ENCODE measurements around the gene DLAT. TPM values are rescaled to one million over a fixed set of nuclear protein-coding genes. Genes with fewer than 3 reads are reported as not detected.
"Not testable (repeated sequence)": the region's sequence is repeated elsewhere in the genome, so short reads cannot be mapped to it uniquely, and the experiment has no call there.

Gene DLAT
- total RNA-seq, 1 donor from 2014 or later: 55.7 TPM

GRCh38 chr11:112086422-112087191 is 61.4 kb downstream of the DLAT start, which contains the start of the genes SDHD and TIMM8B:
SDHD (plus strand) TSS chr11:112086873; CDS start chr11:112086908, 35 bp downstream.
TIMM8B (minus strand) TSS chr11:112086756; CDS start chr11:112086723, 33 bp downstream.
- Histone ChIP-seq H2AFZ (replicated peaks) (peak within 1 kb of the TSS; percentile 86), H3K4me2 (peak within 1 kb of the TSS; percentile 98), H3K79me2 (ENCODE audit: low read depth) (peaks cover 34% of the 10 kb centered on the region), H3K9me3 (ENCODE audit: low read depth) (no peaks in the 10 kb centered on the region), H3K9ac (peak within 1 kb of the TSS; percentile 78), H3K4me3 (peak within 1 kb of the TSS; percentile 90), H3K27me3 (no peaks in the 10 kb centered on the region), H3F3A (ENCODE audit: low read depth) (peaks cover 32% of the 10 kb centered on the region), H3K27ac (no peak within 1 kb of the TSS), H3K36me3 (peaks cover 31% of the 10 kb centered on the region), H3K4me1 (peaks cover 10% of the 10 kb centered on the region), H4K20me1 (ENCODE audit: low read depth) (peaks cover 5% of the 10 kb centered on the region)
- Mint-ChIP-seq H3K36me3 (peaks cover 25% of the 10 kb centered on the region), H3K27me3 (ENCODE audit: insufficient read depth, low read depth) (peaks cover 11% of the 10 kb centered on the region), H3K27ac (peak within 1 kb of the TSS; percentile 98), H3K9me3 (no peaks in the 10 kb centered on the region), H3K4me1 (peaks cover 28% of the 10 kb centered on the region), H3K4me3 (peak within 1 kb of the TSS; percentile 100)
- no peak for TF ChIP-seq EZH2 (IDR thresholded peaks at IDR 0.05)
- TF ChIP-seq EZH2phosphoT487 (IDR thresholded peaks at IDR 0.05): no peak
- peak; percentile 38 for TF ChIP-seq CTCF (IDR thresholded peaks at IDR 0.05)
- peak; percentile 99 for DNase-seq (ENCODE audit: low spot score)

- H3K4me3 Mint-ChIP-seq: peak overlapping the region; percentile 100
- peaks cover 10% of the 10 kb centered on the region for H3K4me1 ChIP-seq
- peak overlapping the region; percentile 98 for H3K27ac Mint-ChIP-seq
- peak overlapping the region; percentile 90 for H3K4me3 ChIP-seq
- DNase-seq (ENCODE audit: low spot score): peak; percentile 3
- H3K9ac ChIP-seq: peak overlapping the region; percentile 61
- peaks cover 5% of the 10 kb centered on the region for H4K20me1 ChIP-seq (ENCODE audit: low read depth)
- TF ChIP-seq EZH2phosphoT487 (IDR thresholded peaks at IDR 0.05): no peak
- no peak for TF ChIP-seq EZH2 (IDR thresholded peaks at IDR 0.05)
- no peak for TF ChIP-seq CTCF (IDR thresholded peaks at IDR 0.05)
- H3K9me3 ChIP-seq (ENCODE audit: low read depth): no peaks in the 10 kb centered on the region
- H3K27ac ChIP-seq: no peak overlapping the region
- H3K79me2 ChIP-seq (ENCODE audit: low read depth): peaks cover 34% of the 10 kb centered on the region
- peaks cover 23% of the 10 kb centered on the region for H3K36me3 Mint-ChIP-seq
- no peaks in the 10 kb centered on the region for H3K9me3 Mint-ChIP-seq
- H2AFZ ChIP-seq (replicated peaks): peak overlapping the region; percentile 35
- H3K27me3 Mint-ChIP-seq (ENCODE audit: insufficient read depth, low read depth): peaks cover 11% of the 10 kb centered on the region
- H3K36me3 ChIP-seq: peaks cover 26% of the 10 kb centered on the region
- H3F3A ChIP-seq (ENCODE audit: low read depth): peaks cover 26% of the 10 kb centered on the region
- H3K4me1 Mint-ChIP-seq: peaks cover 28% of the 10 kb centered on the region
- H3K4me2 ChIP-seq: peak overlapping the region; percentile 87
- no peaks in the 10 kb centered on the region for H3K27me3 ChIP-seq
These were observed 62.0 kb downstream of the DLAT start for GRCh38 chr11:112087212-112087611.

- not testable (repeated sequence) for H3K27ac Mint-ChIP-seq, H3K9me3 Mint-ChIP-seq, H3K36me3 ChIP-seq
These were observed 70.1 kb downstream of the DLAT start for GRCh38 chr11:112095302-112095701.

GRCh38 chr11:112096194-112096593 is 71.0 kb downstream of the DLAT start:
- Histone ChIP-seq H3K79me2 (ENCODE audit: low read depth) (no peaks in the 10 kb centered on the region), H3F3A (ENCODE audit: low read depth) (no peaks in the 10 kb centered on the region), H4K20me1 (ENCODE audit: low read depth) (no peaks in the 10 kb centered on the region), H3K27me3 (no peaks in the 10 kb centered on the region), H2AFZ (replicated peaks) (no peak overlapping the region), H3K4me3 (no peak overlapping the region), H3K4me1 (no peaks in the 10 kb centered on the region), H3K27ac (no peak overlapping the region), H3K36me3 (peaks cover 6% of the 10 kb centered on the region), H3K4me2 (no peak overlapping the region), H3K9me3 (ENCODE audit: low read depth) (no peaks in the 10 kb centered on the region), H3K9ac (no peak overlapping the region)
- H3K4me1 Mint-ChIP-seq: no peaks in the 10 kb centered on the region
- peaks cover 10% of the 10 kb centered on the region for H3K36me3 Mint-ChIP-seq
- no peak overlapping the region for H3K4me3 Mint-ChIP-seq
- TF ChIP-seq EZH2phosphoT487 (IDR thresholded peaks at IDR 0.05): no peak
- TF ChIP-seq CTCF (IDR thresholded peaks at IDR 0.05): no peak
- no peak for TF ChIP-seq EZH2 (IDR thresholded peaks at IDR 0.05)
- H3K27ac Mint-ChIP-seq: no peak overlapping the region
- no peaks in the 10 kb centered on the region for H3K27me3 Mint-ChIP-seq (ENCODE audit: insufficient read depth, low read depth)
- no peaks in the 10 kb centered on the region for H3K9me3 Mint-ChIP-seq
- DNase-seq (ENCODE audit: low spot score): no peak

More at GRCh38 chr11:112095302-112095701, 70.1 kb downstream of the DLAT start:
- not testable (repeated sequence) for H3K4me2 ChIP-seq; H3K9me3 ChIP-seq (ENCODE audit: low read depth); H3K4me1 Mint-ChIP-seq; H3F3A ChIP-seq (ENCODE audit: low read depth); H3K27me3 Mint-ChIP-seq (ENCODE audit: insufficient read depth, low read depth); H3K4me3 Mint-ChIP-seq; H3K9ac ChIP-seq; H3K4me3 ChIP-seq; H3K79me2 ChIP-seq (ENCODE audit: low read depth); H2AFZ ChIP-seq (replicated peaks); H4K20me1 ChIP-seq (ENCODE audit: low read depth); H3K4me1 ChIP-seq; H3K27ac ChIP-seq; DNase-seq (ENCODE audit: low spot score); H3K27me3 ChIP-seq
- peaks cover 13% of the 10 kb centered on the region for H3K36me3 Mint-ChIP-seq
